Body of pancreas (tissue), 4 donors: Measurements from ENCODE around the gene PRSS23.

ENCODE experiments used
- CTCF ChIP-seq, 7 experiments: fragments of 450-650 bp in 4 of 7; fragments of 200-600 bp in 3 of 7; sonication (generic) in 3 of 7; IDR thresholded peaks; one replicate each; pipeline ENCODE4 v1.5.1; 2016 to 2019; ENCODE audit warnings: antibody characterized with exemption in 7 of 7
- POLR2A ChIP-seq, 3 donors: fragments of 450-650 bp; IDR thresholded peaks; one replicate each; pipeline ENCODE4 v1.6.1; 2016; ENCODE audit warnings: antibody characterized with exemption in 3 of 3, mild to moderate bottlenecking in 2 of 3

GRCh38 chr11:86812981-86813380 is 12.6 kb downstream of the PRSS23 start:
- TF ChIP-seq CTCF (IDR thresholded peaks at IDR 0.05) = no peak
- TF ChIP-seq POLR2A (IDR thresholded peaks at IDR 0.05) = no peak
